Hepatic stellate cell (primary cell): ENCODE data around the gene RIPK3.
"Not testable (repeated sequence)": the region's sequence is repeated elsewhere in the genome, so short reads cannot be mapped to it uniquely, and the experiment has no call there.

Source experiments
- DNase-seq: peaks from one replicate; pipeline ENCODE4 v3.0.0; 2011; ENCODE audit warnings: low spot score

Gene RIPK3

DNA sequence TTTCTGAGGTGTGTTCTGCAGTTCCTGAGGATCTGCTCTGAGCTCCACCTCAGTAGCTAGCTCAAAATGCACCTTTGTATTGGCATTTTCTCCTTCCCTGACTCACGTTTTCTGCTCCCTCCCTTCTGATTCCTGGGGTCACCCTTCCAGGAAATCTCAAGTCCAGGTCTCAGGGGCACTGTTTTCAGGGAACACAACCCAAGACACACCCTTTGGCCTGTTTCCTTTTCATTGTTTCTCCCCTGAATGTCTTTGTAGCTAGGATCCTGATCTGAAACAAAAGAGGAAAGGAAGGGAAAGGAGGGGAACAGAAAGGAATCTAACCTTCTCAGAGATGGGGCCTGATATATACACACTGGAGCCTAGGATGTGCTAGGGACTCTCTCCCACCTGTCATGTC is 7.3 kb upstream of the RIPK3 start:
- DNase-seq, result no peak

GRCh38 chr14:24343795-24344660 is 4.2 kb upstream of the RIPK3 start:
- DNase-seq, result no peak

GRCh38 chr14:24342889-24343288 is 3.1 kb upstream of the RIPK3 start:
- DNase-seq, result no peak

DNA sequence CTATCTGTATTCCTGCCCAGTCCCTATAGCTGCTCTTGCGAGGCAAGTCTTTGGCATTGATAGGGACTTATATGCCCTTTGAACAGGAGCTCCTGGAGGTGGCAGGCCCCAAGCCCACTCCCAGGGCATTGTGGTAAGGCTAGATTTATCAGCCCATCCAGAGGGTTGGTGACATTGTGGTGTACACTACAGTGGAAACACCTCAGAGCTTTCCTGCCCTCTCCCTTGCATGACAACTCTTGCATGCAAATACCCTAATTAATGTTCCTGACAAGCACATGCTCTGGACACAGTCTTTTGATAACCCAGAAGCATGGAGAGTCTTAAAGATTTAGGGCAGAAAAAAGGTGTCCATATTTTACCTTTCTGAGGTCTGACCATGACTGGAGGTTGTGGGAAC is 815 bp upstream of the RIPK3 start:
- DNase-seq, result no peak

DNA sequence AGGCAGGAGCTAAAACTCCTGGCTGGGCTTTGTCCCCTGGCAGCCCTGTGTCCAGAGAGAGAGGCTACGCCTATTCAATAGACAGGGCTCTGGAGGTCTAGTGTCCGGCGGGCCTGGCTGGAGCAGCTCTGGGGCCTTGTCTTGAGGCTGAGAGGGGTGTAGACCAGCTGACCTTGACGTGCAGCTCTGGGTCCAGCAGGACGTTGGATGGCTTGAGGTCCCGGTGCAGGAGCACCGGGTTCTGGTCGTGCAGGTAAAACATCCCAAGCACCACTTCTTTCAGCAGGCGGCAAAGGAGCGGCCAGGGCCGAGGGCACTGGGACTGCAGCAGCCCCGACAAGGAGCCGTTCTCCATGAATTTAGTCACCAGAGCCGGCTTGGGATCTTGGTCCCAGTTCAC is 948 bp downstream of the RIPK3 start:
- no peak for DNase-seq

DNA sequence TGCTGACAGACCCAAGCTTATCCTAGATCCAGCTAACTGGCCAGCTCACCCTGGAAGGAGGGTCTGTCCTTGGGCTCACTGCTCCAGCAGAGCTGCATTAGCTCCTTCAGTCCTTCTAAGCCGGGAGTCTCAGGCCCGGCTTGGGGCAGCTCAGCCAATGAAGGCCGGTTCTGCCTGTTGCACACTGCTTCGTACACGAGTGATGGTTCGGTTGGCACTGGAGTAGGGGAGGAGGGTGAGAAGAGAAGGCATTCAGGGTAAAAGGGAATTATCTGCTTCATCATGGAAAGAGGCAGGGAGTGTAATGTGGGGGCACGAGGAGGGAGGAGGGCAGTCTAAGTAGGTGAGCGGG is 2.0 kb downstream of the RIPK3 start:
- no peak for DNase-seq

- DNase-seq, result no peak
Observed at GRCh38 chr14:24337144-24337823, 2.5 kb downstream of the RIPK3 start.

DNA sequence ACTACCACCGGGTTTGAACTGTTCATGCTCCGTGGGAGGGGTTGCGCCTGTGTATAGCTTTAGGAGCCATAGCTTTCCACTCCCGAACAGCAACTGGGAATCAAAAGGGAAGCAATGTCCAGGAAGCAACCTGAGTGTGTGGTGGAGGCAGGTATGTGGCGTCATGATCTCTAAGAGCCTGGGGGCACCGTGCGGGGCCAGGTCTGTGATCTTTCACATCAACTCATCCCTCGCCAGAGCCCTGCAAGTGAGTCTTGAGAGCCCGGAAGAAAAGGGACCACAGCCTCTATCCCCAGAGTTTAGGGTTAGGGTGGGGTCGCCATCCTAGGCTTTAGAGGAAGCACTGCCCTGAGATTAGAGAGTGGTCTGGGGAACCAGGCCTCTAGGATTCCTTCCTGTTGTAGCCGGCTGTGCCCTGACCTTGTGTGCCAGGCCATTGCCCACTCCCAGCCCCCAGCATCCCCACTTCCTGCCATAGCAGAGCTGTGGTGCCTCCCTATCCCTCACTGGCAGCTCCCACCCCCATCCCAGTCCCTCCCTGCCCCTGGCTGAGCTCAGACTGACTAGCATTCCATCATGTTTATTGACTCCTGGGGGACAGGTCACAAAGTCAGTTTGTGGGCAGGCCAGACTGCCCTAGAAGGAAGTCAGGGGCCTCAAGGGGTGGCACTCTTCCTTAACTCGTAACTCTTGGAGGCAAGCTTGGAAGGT is 4.2 kb downstream of the RIPK3 start:
- DNase-seq, result peak; percentile 46

GRCh38 chr14:24334431-24335291 is 5.1 kb downstream of the RIPK3 start, which contains the start of gene ADCY4:
TSS of gene ADCY4 (minus strand) at chr14:24335071. CDS start at chr14:24334652, 419 bp downstream.
- peak; percentile 52 for DNase-seq

- peak; percentile 88 for DNase-seq
Observed at GRCh38 chr14:24332268-24332993, 7.4 kb downstream of the RIPK3 start.

DNA sequence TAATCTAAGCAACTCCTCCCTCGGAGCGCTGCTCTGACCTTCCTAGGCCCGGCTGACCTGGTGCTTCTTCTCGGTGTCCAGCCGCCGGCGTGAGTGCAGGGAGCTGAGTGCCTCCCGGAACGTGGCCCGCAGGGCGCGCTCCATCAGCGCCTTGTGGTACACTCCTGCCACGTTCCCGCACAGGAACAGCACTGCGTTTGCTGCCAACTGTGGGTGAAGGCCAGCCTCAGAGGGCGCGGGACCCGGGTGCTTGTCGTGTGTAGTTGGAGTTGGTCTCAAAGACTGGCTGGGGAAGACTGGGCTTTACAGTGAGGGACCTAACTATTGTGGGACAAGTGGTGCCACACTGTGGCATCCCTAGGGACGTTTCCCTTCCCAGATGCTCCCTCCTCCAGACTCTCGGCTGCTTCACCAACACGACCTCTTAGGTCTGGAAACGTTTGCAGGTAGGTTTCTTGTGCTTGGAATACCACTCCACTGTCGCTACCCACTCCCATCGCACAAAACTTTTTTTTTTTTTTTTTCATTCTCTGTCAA is 8.0 kb downstream of the RIPK3 start:
- no peak for DNase-seq

- DNase-seq, result no peak
Observed at GRCh38 chr14:24330973-24331674, 8.7 kb downstream of the RIPK3 start.

DNA sequence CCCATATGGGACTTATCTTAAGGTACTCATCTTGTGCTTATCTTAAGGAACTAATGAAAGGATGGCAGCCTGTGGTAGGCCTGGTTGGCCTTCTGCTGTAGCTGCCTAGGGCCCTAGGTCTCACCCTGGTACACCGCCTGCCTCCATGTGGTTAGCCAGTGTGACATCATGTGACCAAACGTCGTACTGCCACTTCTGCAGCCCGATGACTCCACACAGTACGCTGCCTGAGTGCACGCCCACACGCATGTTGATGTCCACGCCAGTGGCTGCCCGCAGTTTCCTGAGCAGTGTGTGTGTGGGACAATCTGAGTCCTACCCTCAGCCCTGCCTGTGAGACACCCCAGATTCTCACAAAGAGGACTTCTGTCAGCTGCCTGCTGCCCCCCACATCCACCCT is 10.1 kb downstream of the RIPK3 start:
- no peak for DNase-seq

DNA sequence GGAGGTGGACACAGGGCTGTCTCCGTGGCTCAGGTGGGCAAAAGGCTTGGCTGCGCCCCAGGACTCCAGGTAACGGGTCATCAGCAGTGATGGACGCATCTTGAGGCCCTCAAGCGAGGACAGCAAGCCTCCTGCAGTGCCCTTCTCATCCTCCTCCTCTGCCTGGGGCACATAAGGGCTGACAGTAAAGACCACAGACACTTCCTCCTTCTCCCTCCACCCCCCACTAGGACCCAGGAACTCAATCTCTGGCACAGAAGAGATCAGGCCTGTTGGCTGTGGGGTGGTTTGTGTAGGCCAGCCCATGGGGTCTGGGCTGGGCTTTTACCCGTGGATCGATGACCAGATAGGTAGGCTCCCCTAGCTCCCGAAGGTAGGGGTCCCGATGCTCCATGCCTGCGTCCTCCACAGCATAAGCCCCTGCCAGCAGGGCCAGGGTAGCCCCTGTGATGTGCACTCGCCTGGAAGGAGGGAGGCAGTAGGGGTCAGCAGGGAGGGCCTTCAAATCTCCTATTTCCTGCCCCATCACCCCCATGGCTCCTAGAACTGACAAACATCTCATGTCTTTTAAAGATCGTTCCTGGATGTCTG is 10.6 kb downstream of the RIPK3 start:
- DNase-seq, result no peak

DNA sequence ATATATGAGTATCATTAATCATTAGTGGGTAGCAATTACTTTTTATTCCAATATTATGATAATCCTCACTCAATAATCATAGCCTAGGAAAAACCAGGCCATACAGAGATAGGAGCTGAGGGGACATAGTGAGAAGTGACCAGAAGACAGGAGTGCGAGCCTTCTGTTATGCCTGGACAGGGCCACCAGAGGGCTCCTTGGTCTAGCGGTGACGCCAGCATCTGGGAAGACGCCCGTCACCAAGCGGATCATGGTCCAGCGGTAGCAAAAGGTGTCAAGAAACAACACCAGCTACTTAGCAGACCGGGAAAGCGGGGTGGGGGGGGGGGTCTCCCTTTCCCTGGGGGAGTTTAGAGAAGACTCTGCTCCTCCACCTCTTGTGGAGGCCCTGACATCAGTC is 11.9 kb downstream of the RIPK3 start:
- not testable (repeated sequence) for DNase-seq

DNA sequence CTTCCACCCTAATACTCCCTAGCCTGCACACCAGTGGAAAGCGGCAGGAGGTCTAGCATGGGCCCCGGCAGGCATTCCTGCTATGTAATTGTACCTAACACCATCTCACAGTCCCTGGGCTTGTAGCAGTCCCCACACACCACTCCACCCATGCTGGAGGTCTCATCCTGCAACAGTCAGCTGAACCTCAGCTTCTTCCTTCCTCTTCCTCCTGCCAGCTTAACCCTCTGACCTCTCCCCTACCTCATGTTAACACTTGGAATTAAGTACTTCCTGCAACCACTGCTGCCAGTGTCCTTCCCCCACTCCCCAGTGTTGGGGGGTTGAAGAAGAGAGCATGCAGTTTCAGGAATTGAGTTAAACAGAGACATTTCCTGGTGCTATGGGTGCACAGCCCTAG is 12.5 kb downstream of the RIPK3 start:
- no peak for DNase-seq

DNA sequence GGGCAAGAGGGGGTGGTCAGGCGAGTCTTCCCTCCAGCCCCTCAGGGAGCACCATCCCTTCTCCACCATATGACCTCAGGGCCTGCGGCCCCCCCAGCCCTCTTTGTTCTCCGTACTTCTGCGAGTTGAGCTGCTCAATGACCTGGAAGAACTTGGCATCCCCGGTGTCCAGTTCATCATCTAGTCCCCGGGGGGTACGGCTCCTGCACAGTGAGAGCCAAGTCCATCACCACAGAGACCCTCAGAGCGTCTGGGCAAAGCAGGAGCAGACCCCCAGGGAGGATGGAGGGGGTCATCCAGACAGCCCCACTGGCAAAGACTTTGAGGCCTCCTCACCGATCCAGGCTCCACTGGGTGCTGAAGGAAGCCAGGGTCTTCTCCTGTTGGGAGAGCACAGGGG is 13.8 kb downstream of the RIPK3 start:
- no peak for DNase-seq

DNA sequence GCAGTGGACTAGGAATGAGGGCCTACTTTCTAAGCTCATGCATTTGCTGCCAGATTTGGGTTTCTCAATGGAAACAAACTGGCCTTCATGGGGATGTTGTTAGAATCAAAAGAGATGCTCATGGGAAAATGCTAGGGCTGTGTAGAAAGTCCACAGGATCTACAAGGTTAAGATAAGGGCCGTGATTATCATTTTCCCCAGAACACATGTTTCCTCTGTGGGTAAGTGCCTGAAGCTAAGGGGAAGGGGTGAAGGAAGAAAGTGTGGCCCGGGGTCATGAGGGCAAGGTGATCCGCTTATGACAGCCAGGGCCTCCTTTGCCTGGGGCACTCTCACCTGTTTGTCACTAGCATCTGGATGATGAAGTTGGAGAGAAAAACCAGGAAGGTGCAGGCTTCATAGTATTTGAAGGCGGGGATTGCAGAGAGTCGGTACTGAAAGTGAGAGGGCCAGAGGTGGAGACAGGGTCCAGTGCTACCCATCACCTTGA is 14.7 kb downstream of the RIPK3 start:
- no peak for DNase-seq

GRCh38 chr14:24324024-24324423 is 15.8 kb downstream of the RIPK3 start:
- no peak for DNase-seq

GRCh38 chr14:24323341-24323740 is 16.4 kb downstream of the RIPK3 start:
- DNase-seq, result no peak
